GM04504 (cell line): ENCODE data around the gene SLCO2A1.

Source experiments
- DNase-seq: peaks from one replicate; pipeline ENCODE4 v3.0.0-alpha.2; 2012; ENCODE audit warnings: low read depth

SLCO2A1 gene

DNA sequence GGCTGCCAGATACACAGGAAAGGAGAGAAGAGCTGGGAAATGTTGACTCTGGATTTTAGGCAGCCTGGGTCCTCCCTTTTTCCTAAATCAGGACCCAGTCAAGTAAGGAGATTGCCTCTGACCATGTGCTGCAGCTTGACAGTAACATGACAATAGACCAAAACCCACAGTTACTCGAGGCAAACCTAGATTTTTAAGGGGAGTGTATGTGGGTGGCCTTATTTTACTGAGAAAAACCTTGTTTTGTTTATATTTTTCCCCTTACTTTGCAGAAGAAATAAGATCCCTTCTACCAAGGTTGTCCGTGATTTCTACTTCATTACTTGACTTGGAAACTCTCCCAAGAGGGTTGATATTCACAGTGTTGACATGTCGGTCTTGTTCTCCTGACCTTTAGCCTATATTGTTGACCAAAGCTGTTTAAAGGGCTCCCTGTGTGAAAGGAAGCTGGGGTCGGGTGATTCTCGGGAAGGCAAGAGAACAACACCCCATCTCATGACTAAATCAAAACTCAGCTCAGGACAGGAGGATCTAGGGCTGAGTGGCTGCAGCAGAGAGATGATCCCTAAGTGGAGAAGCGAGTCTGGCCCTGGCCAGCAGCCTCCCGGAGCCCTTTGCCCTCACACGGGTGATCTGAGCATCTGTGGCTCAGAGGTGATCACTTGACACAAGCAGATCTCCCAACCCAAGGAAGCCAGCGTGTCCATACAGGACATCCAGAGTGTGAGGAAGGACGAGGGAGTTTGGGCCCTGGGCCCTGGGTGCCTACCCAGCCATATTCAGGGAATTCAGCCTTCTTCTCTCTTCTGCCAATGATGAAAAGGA lies 31.0 kb upstream of the SLCO2A1 start:
- DNase-seq = no peak

DNA sequence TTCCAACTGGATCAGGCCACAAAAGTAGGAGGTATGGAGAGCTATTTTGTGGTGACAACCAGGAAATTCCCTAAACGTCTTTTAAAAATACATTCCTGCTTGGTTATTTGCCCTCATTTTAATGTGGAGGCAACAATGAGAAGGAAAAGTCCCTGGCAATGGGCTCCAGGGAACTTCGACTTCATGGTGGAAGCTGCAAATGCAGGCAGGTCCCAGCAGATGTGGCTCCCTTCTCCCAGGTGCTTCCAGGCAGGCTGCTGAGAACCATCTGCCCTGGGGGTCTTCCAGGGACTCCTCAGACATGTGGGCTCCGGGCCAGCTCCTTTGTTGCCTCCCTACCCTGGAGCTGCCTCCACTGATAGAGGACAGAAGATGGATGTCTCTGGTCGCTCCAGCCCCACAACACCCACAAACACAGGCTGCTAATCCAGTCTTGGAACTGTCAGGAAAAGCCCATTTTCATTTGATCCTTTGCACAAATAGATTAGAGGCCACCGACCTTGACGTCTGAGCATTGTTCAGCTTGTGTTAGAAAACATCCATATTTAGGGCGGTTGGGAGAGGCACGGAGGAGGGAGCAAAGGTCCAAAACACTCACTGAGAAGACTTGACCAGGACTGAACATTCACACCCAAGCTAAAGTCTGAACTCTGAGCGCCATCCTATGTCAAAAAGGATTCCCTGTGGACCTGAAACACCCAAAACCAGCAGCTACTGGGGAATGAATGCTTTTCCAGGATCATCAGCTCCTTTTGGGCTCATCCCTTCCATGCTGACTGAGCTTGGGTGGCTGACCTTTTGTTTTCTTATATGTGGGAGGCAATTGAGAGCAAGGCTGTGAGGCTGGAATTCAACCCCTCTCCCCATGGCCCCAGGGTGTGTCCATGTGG lies 30.2 kb upstream of the SLCO2A1 start:
- no peak for DNase-seq

DNA sequence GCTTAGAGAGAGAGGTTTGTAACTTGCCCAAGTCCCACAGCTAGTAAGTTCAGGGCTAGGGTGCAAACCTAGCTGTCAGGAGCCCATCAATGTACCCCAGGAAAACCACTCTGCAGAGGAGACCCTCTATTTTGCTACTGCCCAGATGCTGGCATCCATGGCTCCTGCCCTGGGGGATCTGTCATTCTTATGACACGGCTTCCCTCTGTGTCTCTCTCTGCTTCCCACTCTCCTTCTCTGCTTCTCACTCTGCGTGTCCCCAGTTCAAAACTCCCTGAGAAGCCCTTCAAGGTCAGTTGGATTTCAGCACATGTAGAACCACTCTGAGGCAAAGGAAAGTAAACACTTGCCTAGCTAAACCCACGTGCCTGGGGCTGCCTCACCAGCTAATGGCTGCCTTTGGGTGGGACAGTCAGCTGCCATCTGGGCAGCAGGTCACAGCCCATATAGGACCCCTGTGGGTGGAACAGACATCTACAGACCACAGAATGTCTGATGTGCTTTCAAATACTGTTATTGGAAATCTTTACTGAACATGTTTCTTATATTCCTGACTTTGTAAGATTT lies 29.4 kb upstream of the SLCO2A1 start:
- DNase-seq = no peak

DNA sequence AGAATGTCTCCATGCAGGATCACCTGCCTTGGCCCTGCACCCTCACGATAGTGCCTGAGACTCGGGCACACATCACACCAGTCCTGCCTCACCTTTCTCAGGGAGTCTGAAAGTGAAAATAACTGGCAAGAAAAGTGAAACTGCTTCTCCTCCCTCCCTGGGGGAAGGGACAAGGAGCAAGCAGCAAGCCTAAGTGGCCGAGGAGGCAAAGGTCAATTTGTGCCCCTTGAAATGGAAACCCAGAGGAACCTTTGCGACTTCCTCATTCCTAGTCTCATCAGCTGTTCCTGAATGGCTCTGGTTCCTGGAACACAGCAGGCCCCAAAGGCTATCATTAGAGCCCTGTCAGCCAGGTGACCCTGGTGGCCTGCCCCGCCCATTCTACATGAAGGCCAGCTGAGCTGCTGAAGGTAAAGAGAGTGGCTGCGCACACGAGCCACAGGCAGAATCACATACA lies 28.0 kb upstream of the SLCO2A1 start:
- no peak for DNase-seq

DNA sequence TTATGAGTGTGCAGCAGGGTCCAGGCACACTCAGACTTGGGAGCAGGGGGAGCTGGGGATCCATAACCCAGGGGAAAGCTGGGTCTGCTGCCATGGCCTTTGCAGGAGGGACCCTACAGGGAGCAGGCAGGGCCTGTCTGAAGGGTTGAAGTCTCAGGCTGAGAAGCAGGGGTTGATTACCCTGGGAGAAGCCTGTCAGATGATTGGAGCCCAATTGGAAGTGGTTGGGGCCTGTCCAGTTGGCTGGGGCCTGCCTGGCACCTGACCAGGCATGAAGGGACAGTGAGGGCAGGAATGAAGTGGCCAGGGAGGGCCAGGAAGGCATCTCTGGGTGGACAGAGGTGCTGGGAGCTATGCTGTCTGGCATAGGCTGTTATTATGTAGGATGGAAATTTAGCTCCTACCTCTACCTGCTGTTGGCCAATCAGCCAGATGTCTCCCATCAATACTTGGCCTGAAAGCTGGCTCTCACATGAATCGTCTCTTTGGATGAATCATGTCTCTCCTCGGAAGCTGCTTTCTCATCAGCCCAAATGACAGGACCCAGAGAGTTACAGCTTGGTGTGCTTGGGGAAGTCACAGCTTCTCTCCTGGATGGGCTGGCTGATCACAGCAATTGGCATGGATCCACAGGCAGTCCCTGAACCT lies 27.4 kb upstream of the SLCO2A1 start:
- DNase-seq = peak; percentile 37

DNA sequence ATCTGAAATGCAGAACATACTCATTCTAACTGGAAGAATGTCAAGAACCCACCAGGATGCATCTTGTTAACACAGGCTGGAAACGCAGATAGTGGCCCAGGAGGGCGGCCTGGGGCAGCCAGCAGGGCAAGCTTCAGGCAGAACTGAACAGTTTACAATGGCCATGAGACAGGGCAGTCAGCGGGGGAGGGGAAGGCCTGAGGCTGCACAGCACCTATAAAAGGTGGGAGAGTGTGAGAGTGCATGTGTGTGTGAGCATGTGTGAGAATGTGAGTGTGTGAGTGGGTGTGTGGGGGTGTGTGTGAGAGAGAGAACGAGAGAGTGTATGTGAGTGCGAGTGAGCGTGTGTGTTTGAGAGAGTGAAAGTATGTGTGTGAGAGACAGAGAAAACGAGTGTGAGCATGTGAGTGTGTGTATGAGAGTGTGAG lies 26.8 kb upstream of the SLCO2A1 start:
- no peak for DNase-seq

DNA sequence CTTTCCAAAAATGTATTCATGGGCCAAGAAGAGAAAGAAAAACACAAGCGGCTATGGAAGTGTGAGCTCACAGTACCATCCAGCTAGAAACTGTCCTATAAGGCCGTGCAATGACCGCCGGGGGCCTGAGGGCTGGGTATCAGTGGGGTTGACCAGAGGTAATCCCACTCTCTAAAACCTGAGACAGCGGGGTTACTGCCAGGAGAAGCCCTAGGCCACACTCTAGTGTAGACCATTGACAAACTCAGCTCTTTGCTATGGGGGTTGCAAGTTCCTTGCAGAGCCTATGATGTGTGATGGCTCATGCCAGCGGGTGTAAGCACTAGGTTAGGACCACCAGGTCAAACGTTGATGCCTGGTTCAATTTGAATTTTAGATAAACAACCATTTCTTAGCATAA lies 25.9 kb upstream of the SLCO2A1 start:
- no peak for DNase-seq

DNA sequence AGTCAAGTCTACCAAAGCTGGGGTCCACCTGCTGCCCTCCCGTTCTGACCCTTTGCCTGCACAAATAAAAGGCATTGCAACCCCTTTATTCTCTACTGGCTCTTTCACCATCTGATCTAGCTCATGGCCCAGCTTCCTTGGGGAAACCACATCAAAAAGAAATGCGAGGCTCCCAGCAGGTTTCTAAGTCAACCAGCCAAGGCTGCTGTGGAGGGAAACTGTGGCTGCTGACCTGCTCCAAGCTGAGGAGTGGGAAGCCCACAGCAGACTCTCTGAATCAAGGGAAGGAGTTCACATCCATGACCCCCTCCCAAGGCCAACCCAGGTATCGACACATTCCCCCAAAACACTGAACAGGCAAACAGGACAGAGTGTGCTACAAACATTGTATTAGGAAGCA lies 25.2 kb upstream of the SLCO2A1 start:
- no peak for DNase-seq

DNA sequence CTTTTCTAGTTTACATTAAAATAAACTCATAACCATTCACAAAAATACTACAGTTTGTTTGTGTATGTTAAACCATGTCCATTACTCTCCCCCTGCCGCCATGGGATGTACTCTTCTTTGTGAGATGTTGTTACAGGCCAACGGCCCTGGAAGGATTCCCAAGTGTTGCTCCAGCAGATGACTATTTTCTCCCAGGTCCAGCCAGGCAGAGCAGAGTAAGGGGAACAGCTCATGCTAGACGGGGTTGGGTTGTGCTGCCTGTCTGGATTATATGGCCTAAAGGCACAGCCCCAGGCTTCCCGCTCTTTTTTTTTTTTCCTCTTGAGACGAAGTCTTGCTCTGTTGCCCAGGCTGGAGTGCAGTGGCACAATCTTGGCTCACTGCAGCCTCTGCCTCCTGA lies 24.5 kb upstream of the SLCO2A1 start:
- DNase-seq = no peak

DNA sequence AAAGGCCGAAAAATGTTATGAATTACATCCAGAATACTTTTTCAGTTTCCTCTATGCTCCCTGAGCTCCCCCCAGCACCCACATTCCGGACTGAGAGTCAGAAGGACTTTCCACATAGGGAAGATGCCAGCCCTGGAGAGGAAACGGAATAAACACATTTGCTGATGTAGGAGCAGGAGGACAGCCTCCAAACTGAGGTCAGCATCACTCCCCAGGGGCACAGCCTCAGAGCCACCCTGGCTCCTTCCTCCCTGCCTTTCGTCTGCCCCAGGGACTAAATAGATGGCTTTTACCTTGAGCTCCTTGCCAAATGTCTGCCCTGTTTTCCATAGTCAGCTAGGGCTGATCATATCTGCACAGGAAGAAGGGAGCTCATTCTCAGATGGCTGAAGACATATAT lies 22.6 kb upstream of the SLCO2A1 start:
- DNase-seq = no peak

DNA sequence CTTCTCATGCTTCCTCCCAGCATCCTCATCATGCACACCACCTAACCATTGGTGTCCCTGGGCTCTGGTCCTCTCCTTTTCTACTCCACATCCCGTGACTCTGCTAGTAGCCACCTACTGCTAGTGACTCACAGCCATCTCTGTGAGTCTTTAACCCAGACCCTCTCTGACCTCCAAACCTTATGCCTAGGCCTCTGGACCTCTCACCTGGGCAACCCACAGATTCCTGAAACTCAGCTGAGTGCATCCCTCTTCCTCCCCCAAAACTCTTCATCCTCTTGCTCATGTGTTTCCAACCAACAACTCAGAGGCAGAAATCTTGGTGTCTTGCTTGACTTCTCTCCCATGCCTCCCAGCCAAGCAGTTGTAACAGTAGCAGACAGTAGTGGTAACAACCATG lies 20.0 kb upstream of the SLCO2A1 start:
- DNase-seq = no peak

DNA sequence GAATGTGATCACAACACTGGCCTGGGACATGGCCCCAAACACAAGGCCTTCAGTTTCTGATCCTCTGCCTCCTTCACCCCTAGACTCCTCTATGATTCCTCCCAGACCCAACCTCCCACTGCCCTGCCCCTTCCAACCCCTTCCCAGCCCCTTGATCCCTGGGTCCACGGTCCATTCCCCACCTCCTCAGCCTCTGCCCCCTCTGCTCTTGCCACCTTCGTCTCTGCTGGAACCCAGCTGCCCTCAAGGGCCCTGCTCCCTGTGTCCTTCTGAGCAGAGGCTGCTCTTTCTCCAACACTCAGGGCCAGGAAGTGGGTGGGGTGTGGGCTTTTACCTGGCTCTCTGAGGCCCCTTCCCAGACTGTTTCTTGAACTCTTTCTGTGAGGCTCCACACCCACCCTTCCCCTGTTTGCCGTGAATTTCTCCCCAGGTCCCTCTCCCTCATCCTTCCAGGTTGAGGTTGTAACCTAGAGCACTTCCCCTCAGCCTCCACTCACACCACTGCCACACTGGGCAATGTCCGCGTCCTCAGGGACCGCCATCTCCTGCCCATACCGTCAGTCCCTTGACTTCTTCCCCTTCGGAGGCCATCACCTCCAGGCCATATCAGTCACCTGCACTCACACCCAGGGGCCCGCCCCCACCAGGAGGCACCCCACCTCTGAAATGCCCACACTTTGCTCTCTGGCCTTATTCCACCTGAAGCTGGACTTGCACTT lies 18.7 kb upstream of the SLCO2A1 start:
- DNase-seq = no peak

DNA sequence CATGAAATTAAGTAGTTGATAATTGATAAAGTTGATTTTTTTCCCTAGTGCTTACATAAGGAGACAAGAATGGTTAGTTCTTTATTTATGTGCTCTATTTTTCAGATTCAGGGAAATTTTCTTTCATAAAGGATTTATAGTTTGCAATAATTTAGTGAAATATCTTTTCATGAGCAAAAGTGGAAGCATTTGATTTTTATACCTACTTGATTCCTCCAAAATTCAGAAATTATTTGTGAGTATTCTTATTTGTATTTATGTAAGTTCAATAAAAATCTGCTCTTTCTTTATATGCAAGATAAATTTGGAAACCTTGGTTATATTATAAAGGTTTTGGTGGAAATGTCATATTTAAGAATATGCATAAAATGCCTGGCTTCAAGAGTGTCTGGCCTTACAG lies 14.7 kb upstream of the SLCO2A1 start:
- DNase-seq = no peak

DNA sequence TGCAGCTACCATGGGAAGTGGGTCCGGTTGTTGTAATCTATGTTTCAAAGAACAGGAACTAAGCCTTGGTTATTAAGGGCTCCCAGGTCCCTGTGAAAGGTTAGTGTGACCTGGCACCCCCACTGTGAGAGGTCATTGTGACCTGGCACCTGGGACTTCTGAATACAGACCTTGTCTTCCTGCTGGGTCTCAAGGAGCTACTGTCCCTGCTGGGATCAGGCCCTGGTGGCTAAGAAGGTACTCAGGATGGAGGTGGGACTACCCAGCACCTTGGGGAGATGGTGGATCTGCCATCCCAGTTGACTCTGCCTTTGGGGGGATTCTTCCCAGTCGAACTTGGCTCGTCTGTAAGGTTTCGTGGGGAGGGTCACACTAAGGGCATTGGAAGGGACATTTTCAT lies 10.3 kb upstream of the SLCO2A1 start:
- no peak for DNase-seq

DNA sequence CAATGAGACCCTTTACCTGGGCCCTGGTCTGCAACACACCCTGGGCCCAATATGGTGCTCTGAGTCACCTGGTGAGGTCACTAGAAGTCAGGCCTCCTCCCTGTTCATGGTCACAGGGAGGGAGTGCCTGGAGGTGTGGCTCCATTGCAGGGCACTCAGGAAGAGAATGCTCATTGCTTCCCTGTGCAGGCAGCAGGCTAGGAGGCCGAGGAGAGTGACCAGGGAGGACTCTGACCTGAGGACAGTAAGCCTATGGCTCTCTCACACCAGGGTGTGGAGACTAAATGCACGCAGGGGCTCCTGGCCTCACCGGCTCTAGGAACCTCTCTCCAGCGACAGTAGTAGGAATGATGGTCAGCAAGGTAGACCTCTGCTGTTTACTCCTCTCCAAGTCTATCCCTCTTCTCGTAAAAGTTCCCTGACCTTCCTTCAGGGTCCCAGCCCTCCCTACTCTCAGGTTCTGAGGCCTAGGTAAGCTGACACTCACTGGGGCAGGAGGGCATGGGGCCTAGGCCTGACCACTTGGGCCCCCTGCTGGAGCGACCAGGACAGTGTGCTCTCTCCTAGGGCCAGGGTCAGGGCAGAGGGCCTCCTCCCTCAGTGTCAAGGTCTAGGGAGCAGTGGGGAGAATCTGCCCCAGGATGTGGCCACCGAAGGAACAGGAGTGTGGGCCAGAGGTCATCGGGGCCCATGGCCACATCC lies 9.6 kb upstream of the SLCO2A1 start:
- DNase-seq = no peak

DNA sequence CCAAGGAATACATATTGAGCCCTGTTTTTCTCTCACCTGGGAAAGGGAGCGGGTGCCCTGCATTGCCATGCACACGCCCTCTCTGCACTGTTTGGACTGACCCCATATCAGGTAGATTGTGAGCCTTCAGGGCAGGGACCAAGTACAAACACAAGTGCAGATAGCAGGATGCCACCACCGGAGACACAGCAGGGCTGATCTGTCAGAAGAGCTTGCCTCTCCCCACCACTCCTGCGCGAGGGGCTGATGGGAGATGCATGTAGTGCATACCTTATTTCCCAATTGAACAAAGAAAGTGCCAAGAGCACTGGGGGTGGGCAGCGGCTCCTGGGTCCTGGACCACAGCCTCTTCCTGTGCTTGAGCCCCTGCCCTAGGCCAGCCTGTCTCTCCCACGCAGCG lies 9.0 kb upstream of the SLCO2A1 start:
- no peak for DNase-seq

DNA sequence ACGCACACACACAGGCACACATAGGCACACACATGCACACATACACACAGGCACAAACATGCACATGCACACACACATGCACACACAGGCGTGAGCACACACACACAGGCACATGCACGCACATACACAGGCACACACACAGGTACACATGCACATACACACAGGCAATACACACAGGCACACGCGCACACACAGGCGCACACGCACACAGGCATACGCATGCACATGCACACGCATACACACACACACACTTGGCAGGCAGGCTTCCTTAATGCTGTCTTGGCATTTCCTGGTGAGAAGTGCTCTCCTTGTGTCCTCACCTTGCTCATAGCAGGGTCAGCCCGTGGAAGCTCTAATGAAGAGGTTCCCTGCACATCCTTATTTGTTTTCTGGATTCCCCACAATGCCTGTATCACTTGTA lies 8.4 kb upstream of the SLCO2A1 start:
- no peak for DNase-seq

DNA sequence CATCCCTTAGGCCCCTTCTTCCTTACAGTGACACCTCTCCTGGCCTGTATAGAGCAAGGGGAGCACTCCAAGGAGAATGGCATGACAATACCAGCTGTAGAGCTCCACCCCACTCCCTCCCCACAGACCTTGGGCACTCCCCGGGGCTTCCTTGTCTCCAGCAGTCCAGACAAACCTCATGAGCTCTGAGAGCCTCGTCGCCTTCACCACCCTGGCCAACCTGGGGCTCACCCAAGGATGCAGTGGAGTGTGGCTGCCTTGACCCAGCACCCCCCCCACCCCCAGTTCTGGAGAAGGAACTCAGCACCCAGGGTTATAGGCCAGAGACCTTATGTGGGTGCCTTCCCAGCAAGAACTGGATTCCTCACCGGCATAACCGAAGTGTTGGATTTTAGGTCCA lies 7.4 kb upstream of the SLCO2A1 start:
- no peak for DNase-seq

DNA sequence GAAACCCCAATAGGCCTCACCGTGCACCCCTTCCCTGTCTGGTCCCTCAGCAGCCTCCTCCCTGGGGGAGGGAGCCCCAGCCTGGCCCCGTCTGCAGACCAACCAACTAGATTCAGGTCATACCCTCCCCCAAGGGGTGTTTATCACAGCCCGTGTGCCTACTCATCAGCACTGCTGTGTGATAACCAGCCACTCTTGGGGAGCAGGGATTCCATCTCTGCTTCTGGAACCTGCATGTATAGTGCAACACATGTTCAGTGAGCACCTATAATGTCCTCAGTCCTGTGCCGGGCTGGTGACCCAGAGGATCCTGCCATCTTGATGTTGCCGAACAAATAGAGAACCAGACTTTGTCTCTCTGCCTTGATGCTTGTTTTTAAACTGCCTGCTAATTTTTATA lies 6.6 kb upstream of the SLCO2A1 start:
- no peak for DNase-seq

DNA sequence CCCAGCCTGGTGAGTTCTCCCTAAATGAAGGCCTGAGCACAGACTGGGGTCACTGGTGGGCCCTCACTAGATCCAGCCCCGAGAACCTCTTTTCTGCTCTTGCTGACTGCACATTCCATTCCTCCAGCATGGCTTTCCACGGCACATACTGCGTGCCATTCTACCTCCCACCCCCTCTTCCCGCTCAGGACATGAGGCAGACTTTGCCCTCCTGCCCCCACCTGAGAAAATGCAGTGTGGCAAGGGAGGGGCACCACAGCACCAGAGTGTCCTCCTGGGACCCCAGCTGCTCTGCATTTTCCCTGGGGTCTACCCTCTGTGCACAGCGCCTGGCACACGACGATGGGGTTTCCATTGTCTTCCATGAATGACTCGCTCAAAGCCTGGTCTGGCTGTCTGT lies 6.1 kb upstream of the SLCO2A1 start:
- no peak for DNase-seq
